Measurements from ENCODE around the gene RPS19.

RPS19 gene

DNA sequence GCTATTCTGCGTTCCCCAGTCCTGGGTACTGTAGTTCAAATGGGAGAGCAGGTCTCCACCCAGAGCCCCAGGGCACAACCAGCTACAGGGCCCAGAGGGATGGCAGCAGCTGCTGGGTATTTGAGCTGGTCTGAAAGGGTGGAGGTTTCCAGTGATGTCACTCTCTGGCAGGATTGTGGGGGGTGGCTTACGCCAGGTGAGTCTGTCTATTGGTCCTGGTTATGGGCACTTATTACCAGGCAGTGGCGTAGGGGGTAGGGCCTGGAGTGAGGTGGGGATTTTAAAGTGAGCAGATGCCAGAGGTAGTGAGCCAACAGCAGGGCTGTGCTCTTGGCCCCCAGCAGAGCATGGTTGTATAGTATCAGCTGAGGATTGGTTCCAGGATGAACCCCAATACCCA, 6.2 kb downstream of the RPS19 start:
- Histone ChIP-seq H3K9me2 (replicated peaks; ENCODE audit: insufficient read depth, low read length) (no peaks in the 10 kb centered on the region), H3K9me3 (replicated peaks; ENCODE audit: insufficient read depth, low read length) (no peaks in the 10 kb centered on the region), H3K4me2 (ENCODE audit: low read depth, low read length) (no peak overlapping the region; the same call in 1 of the 2 replicates), H3K27ac (ENCODE audit: low read length) (no peak overlapping the region; the same call in 1 of the 2 replicates), H2AFZ (ENCODE audit: low read length) (no peak overlapping the region), H3K4me1 (ENCODE audit: low read length) (peaks cover 86% of the 10 kb centered on the region), H3K27me3 (replicated peaks; ENCODE audit: insufficient read depth, low read length) (no peaks in the 10 kb centered on the region), H3K36me3 (replicated peaks; ENCODE audit: insufficient read depth, low read length) (peaks cover 21% of the 10 kb centered on the region), H4K20me1 (ENCODE audit: insufficient read depth, low read length) (peaks cover 43% of the 10 kb centered on the region), H3K9ac (ENCODE audit: low read length) (no peak overlapping the region), H3F3A (ENCODE audit: insufficient read depth, low read length) (peaks cover 75% of the 10 kb centered on the region), H3K4me3 (ENCODE audit: low read length) (no peak overlapping the region), H3K79me2 (ENCODE audit: low read length) (peaks cover 83% of the 10 kb centered on the region)
- TF ChIP-seq EZH2 (optimal IDR thresholded peaks at IDR 0.05; ENCODE audit: low read depth, low read length), result no peak
- TF ChIP-seq EZH2phosphoT487 (IDR thresholded peaks at IDR 0.05; ENCODE audit: low read length), result no peak
- TF ChIP-seq, protein P1, sequence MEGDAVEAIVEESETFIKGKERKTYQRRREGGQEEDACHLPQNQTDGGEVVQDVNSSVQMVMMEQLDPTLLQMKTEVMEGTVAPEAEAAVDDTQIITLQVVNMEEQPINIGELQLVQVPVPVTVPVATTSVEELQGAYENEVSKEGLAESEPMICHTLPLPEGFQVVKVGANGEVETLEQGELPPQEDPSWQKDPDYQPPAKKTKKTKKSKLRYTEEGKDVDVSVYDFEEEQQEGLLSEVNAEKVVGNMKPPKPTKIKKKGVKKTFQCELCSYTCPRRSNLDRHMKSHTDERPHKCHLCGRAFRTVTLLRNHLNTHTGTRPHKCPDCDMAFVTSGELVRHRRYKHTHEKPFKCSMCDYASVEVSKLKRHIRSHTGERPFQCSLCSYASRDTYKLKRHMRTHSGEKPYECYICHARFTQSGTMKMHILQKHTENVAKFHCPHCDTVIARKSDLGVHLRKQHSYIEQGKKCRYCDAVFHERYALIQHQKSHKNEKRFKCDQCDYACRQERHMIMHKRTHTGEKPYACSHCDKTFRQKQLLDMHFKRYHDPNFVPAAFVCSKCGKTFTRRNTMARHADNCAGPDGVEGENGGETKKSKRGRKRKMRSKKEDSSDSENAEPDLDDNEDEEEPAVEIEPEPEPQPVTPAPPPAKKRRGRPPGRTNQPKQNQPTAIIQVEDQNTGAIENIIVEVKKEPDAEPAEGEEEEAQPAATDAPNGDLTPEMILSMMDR (IDR thresholded peaks at IDR 0.05; ENCODE audit: low read length), result no peak
- no peak for DNase-seq

DNA sequence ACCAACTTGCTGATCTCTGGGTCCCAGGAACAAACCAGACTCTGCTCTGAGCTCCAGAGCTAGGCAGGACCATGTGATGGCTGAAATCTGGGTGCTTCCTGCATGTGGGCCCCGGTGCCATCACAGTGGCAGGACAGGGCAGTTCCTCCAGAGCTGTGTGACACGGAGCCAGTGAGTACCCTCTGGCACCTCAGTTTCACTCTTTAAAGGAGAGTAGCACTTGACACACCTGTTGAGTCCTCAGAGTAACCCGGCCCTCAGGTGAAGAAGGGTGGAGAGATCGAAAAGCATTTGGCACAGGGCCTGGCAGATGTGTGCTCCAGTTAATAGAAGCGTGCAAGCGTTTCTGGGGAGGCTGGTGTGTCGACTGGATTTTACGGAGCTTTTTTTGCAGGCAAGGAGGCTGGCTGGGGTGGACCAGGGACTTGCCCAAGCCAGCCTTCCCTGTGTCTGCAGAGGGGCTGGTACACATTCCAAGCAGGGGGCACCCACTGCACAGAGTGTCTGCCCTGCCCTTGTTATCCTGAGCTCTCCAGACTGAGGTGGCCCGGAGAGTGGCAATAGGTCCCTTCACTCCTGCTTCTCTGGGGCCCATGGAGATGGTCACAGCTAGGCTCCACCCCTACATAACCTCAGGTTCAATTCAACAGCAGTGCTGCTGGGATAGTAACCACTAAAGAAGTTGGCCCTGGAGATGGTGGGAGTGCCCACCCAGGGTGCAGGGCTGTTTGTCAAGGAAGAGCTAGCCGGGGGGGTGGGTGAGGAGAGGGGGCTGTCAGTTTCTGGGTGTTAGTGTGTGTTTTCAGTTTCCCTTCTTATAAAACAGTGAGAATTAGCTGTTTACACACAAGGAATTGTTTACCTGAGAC, 8.3 kb downstream of the RPS19 start:
- no peaks in the 10 kb centered on the region for H3K9me3 ChIP-seq (replicated peaks; ENCODE audit: insufficient read depth, low read length)
- H3K4me2 ChIP-seq (ENCODE audit: low read depth, low read length), result peak overlapping the region; percentile 32; the same call in 1 of the 2 replicates
- peaks cover 78% of the 10 kb centered on the region for H3K4me1 ChIP-seq (ENCODE audit: low read length)
- H2AFZ ChIP-seq (ENCODE audit: low read length), result no peak overlapping the region
- DNase-seq, result peak; percentile 63
- H3K9me2 ChIP-seq (replicated peaks; ENCODE audit: insufficient read depth, low read length), result no peaks in the 10 kb centered on the region
- H3K27me3 ChIP-seq (replicated peaks; ENCODE audit: insufficient read depth, low read length), result no peaks in the 10 kb centered on the region
- H3K27ac ChIP-seq (ENCODE audit: low read length), result peak overlapping the region; percentile 80; the same call in 1 of the 2 replicates
- H3K9ac ChIP-seq (ENCODE audit: low read length), result peak overlapping the region; percentile 8; the same call in 1 of the 2 replicates
- TF ChIP-seq EZH2 (optimal IDR thresholded peaks at IDR 0.05; ENCODE audit: low read depth, low read length), result no peak
- TF ChIP-seq EZH2phosphoT487 (IDR thresholded peaks at IDR 0.05; ENCODE audit: low read length), result no peak
- TF ChIP-seq, protein P1 (IDR thresholded peaks at IDR 0.05; ENCODE audit: low read length), result no peak
- H4K20me1 ChIP-seq (ENCODE audit: insufficient read depth, low read length), result peaks cover 34% of the 10 kb centered on the region; the same call in 1 of the 2 replicates
- peaks cover 17% of the 10 kb centered on the region for H3K36me3 ChIP-seq (replicated peaks; ENCODE audit: insufficient read depth, low read length)
- H3K79me2 ChIP-seq (ENCODE audit: low read length), result peaks cover 62% of the 10 kb centered on the region
- H3F3A ChIP-seq (ENCODE audit: insufficient read depth, low read length), result peaks cover 88% of the 10 kb centered on the region
- H3K4me3 ChIP-seq (ENCODE audit: low read length), result no peak overlapping the region; the same call in 1 of the 2 replicates

DNA sequence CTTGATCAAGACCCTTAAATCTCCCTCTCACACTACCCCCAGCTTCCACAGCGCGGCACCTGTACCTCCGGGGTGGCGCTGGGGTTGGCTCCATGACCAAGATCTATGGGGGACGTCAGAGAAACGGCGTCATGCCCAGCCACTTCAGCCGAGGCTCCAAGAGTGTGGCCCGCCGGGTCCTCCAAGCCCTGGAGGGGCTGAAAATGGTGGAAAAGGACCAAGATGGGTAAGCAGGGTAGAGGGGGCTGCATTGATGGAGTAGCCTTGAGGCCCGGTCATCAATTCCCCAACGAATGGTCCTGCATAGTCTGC, 8.9 kb downstream of the RPS19 start:
- Histone ChIP-seq H2AFZ (ENCODE audit: low read length) (no peak overlapping the region), H3K4me2 (ENCODE audit: low read depth, low read length) (peak overlapping the region; percentile 21; the same call in 1 of the 2 replicates), H3K9ac (ENCODE audit: low read length) (no peak overlapping the region), H3K36me3 (replicated peaks; ENCODE audit: insufficient read depth, low read length) (peaks cover 14% of the 10 kb centered on the region), H3K79me2 (ENCODE audit: low read length) (peaks cover 56% of the 10 kb centered on the region), H3F3A (ENCODE audit: insufficient read depth, low read length) (peaks cover 85% of the 10 kb centered on the region), H4K20me1 (ENCODE audit: insufficient read depth, low read length) (peaks cover 33% of the 10 kb centered on the region; the same call in 1 of the 2 replicates), H3K27me3 (replicated peaks; ENCODE audit: insufficient read depth, low read length) (no peaks in the 10 kb centered on the region), H3K9me2 (replicated peaks; ENCODE audit: insufficient read depth, low read length) (no peaks in the 10 kb centered on the region), H3K27ac (ENCODE audit: low read length) (peak overlapping the region; percentile 80; the same call in 1 of the 2 replicates), H3K4me1 (ENCODE audit: low read length) (peaks cover 74% of the 10 kb centered on the region), H3K4me3 (ENCODE audit: low read length) (no peak overlapping the region), H3K9me3 (replicated peaks; ENCODE audit: insufficient read depth, low read length) (no peaks in the 10 kb centered on the region)
- TF ChIP-seq EZH2phosphoT487 (IDR thresholded peaks at IDR 0.05; ENCODE audit: low read length), result no peak
- TF ChIP-seq, protein P1 (IDR thresholded peaks at IDR 0.05; ENCODE audit: low read length), result no peak
- TF ChIP-seq EZH2 (optimal IDR thresholded peaks at IDR 0.05; ENCODE audit: low read depth, low read length), result no peak
- DNase-seq, result no peak

All from MM.1S (cell line).